Erythroblast (primary cell): Measurements from ENCODE around the gene ARF3.

Experiments
- GATA1 ChIP-seq: IDR thresholded peaks from 2 replicates; pipeline ENCODE4 v1.6.1; 2011; ENCODE audit warnings: low read depth, mild to moderate bottlenecking, control low read depth, low read length, moderate library complexity
- POLR2A ChIP-seq: IDR thresholded peaks from 2 replicates; pipeline ENCODE4 v1.6.1; 2011; ENCODE audit warnings: mild to moderate bottlenecking, low read length

DNA sequence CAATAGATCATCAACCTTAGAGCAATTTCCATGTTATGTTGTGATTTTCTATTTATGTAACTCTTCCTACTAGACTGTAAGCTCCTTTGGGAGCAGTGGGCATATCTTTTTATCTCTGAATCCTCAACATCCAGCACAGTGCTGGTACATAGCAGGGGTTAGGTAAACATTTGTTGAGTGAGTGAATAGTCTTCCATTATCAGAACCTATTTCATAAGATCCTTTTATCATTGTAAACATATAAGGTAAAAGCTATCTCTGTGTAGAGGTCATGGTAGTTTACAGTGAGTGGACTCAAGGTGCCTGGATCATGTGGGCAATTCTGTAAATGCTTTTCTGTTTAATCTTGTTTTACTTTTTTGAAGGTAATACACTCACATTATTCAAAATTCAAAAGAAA is 47.1 kb downstream of the ARF3 start:
- TF ChIP-seq POLR2A: no peak
- TF ChIP-seq GATA1: no peak
